Nephron progenitor cell (in vitro differentiated cells): ENCODE measurements around the gene TCL1B.

Experiments
- DNase-seq: peaks from one replicate; pipeline ENCODE4 v3.0.0; 2021
- H3K27ac Mint-ChIP-seq: 2 replicates; pipeline ENCODE4 v1.8.0; 2021; ENCODE audit warnings: mild to moderate bottlenecking, moderate library complexity, mixed read lengths
- H3K27me3 Mint-ChIP-seq: 2 replicates; pipeline ENCODE4 v1.8.0; 2021; ENCODE audit warnings: mild to moderate bottlenecking, low read depth, mixed read lengths; ENCODE audit not compliant: poor library complexity
- H3K36me3 Mint-ChIP-seq: 2 replicates; pipeline ENCODE4 v1.8.0; 2021; ENCODE audit warnings: low read depth, mixed read lengths
- H3K4me1 Mint-ChIP-seq: 2 replicates; pipeline ENCODE4 v1.8.0; 2021; ENCODE audit warnings: mixed read lengths
- H3K4me3 Mint-ChIP-seq: 2 replicates; pipeline ENCODE4 v1.8.0; 2021; ENCODE audit warnings: mild to moderate bottlenecking, moderate library complexity, mixed read lengths
- H3K9me3 Mint-ChIP-seq: 2 replicates; pipeline ENCODE4 v1.8.0; 2021; ENCODE audit warnings: mild to moderate bottlenecking, moderate library complexity, mixed read lengths
- CTCF ChIP-seq: fragments of 200-600 bp; sonication (generic); IDR thresholded peaks from 2 replicates; pipeline ENCODE4 v1.5.0; 2021; ENCODE audit warnings: antibody characterized with exemption

The TCL1B gene

GRCh38 chr14:95739356-95739755, 53.1 kb downstream of the TCL1B start:
- no peak for DNase-seq
- H3K4me3 Mint-ChIP-seq, result no peak overlapping the region
- H3K27ac Mint-ChIP-seq, result no peak overlapping the region
- TF ChIP-seq CTCF, result no peak
- peaks cover 13% of the 10 kb centered on the region for H3K4me1 Mint-ChIP-seq
- no peaks in the 10 kb centered on the region for H3K36me3 Mint-ChIP-seq
- H3K27me3 Mint-ChIP-seq, result peaks cover 26% of the 10 kb centered on the region
- H3K9me3 Mint-ChIP-seq, result no peaks in the 10 kb centered on the region

- no peak for DNase-seq
- TF ChIP-seq CTCF, result no peak
- Mint-ChIP-seq H3K9me3 (no peaks in the 10 kb centered on the region), H3K4me1 (peaks cover 13% of the 10 kb centered on the region), H3K36me3 (no peaks in the 10 kb centered on the region), H3K27me3 (peaks cover 24% of the 10 kb centered on the region), H3K27ac (no peak overlapping the region), H3K4me3 (no peak overlapping the region)
These were observed 54.8 kb downstream of the TCL1B start for GRCh38 chr14:95741038-95741490.

GRCh38 chr14:95741781-95742180, 55.6 kb downstream of the TCL1B start:
- Mint-ChIP-seq H3K4me1 (peaks cover 13% of the 10 kb centered on the region), H3K27me3 (peaks cover 20% of the 10 kb centered on the region), H3K27ac (no peak overlapping the region)

More at GRCh38 chr14:95741781-95742180, 55.6 kb downstream of the TCL1B start:
- DNase-seq, result no peak
- no peak for TF ChIP-seq CTCF
- Mint-ChIP-seq H3K9me3 (no peaks in the 10 kb centered on the region), H3K36me3 (no peaks in the 10 kb centered on the region), H3K4me3 (no peak overlapping the region)
